Stimulated activated CD4-positive, alpha-beta T cell treated with anti-CD3 and anti-CD28 coated beads, Interleukin-4, amount 100 ng/mL, for 4 hours (primary cell): Measurements from ENCODE around the gene ELMOD3.
"Not testable (repeated sequence)": the region's sequence is repeated elsewhere in the genome, so short reads cannot be mapped to it uniquely, and the experiment has no call there.

Experiments
- DNase-seq, 2 experiments: peaks; one replicate each; pipeline ENCODE4 v3.0.0-alpha.2; 2020

Gene ELMOD3

DNA sequence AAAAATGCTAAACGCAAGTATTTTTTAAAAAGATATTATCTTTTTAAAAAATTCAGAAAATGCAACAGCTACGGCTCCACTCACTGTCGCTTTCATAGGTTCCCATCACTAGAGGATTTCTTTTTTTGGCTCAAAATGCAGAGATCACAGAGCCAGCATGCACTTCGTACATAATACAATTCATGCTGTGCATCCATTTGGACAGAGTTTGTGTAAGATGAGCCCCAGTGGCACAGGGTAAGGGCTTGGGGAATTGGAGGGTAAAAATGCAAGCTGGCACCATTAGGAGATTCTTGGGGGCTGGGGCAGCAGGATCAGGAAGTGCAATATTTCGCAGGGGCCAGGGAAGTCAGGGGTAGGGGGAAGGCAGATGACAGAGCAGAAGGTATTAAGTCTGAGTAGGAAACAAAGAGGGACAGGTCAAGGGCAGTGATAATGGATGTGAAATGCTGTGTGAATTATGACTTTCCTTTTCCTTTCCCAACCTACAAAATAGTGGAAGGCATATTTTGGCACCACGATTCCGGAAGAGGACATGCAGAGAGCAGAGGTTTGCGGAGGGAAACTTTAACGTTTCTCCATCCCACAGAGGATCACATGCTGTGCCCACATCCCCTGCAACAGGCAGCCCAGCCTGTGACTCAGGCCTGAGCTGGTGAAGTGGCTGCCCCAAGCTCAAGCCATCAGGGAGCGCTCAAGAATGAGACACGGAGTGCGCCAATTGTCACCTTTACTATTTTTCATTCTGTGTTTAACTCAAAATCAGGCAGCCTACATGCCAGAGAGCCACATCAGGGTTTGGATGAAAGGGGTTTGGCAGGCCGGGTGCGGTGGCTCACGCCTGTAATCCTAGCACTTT lies 50.9 kb downstream of the ELMOD3 start:
- peak; percentile 35 to 69 for DNase-seq

DNA sequence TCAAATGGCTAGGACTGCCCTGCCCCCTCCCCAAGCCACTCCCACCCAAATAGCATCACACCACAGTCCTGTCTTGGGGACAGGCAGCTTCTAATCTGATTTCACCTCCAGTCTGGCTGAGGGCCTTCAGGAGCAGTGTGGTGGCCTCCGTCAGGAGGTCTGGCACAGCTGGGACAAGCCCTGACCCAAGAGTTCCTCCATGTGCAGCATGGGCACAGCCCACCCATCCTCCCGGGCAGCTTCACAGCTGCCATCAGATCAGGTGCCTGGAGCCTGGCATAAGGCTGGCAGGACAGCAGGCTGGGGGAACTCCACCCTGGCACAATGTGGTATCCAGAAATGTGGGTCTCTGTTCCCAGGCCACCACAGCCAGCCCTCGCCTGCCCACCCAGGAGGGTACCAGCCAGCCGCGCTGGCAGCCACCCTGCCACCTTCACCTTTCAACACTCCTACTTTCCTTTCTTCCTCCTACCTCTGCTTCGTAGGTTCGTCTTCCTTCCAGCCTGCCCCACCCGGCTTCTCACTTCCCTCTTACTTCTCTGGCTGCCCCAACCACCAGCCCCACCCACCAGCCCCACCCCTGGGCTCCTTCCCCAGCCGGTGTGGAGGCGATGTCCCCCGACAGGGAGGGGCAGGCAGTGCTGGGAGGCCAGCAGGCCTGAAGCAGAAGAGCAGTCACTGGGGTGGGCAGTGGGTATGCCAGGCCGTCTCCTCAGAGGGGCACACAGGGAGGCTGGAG lies 55.4 kb downstream of the ELMOD3 start, which contains the start of gene CAPG:
CAPG (minus strand) TSS at position 522 of the 739 bp plus-strand sequence. CDS start 8,221 bp downstream, outside the sequence.
- DNase-seq: peak; percentile 31 to 46

DNA sequence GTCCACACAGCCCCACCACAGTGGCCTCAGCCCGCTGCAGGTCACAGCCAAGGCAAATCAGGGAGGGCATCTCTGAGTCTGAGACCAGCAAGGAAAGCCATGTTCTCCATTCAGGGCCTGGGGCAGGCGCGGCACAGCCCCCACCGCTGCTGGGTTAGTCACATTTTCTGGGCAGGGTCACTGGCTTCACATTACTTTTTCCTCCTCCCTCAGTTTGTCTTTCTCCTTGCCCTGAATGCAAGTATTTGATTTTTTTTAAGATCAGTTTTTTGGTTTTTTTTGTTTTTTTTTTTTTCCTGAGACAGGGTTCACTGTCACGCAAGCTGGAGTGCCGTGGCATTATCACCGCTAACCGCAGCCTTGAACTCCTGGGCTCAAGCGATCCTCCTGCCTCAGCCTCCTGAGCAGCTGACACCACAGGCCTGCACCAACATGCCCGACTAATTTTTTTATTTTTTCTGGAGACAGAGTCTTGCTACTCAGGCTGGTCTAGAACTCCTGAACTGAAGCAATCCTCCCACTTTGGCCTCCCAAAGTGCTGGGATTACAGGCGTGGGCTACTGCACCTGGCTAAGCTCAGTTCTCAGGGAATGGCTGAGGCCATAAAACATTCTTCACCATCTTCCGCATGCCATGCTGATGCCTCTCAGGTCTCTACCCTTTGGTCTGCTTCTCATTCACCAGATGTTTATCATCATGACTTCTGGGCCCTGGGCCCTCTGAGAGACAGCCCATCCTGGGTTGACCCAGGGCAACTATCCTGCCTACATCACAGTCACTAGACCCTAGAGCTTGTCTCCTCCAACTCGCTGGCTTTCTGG lies 56.2 kb downstream of the ELMOD3 start:
- DNase-seq: peak in 1 of 2 experiments; percentile 12

DNA sequence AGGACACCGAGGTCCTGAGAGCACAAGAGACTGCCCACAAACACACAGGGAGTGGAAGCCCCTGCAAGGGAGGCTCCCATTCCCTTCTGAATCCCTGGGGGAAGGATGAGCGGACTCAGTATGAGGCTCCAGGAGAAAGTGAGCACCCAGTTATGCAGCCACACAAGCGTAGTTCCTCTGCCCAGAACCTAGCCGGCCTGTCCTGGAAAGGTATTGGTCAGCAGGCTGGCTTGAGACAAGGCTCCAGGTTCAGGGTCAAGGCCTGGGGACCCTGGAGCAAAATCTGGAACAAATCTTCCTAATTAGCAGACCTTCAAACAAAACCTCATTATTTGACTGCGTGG lies 56.8 kb downstream of the ELMOD3 start:
- no peak for DNase-seq

DNA sequence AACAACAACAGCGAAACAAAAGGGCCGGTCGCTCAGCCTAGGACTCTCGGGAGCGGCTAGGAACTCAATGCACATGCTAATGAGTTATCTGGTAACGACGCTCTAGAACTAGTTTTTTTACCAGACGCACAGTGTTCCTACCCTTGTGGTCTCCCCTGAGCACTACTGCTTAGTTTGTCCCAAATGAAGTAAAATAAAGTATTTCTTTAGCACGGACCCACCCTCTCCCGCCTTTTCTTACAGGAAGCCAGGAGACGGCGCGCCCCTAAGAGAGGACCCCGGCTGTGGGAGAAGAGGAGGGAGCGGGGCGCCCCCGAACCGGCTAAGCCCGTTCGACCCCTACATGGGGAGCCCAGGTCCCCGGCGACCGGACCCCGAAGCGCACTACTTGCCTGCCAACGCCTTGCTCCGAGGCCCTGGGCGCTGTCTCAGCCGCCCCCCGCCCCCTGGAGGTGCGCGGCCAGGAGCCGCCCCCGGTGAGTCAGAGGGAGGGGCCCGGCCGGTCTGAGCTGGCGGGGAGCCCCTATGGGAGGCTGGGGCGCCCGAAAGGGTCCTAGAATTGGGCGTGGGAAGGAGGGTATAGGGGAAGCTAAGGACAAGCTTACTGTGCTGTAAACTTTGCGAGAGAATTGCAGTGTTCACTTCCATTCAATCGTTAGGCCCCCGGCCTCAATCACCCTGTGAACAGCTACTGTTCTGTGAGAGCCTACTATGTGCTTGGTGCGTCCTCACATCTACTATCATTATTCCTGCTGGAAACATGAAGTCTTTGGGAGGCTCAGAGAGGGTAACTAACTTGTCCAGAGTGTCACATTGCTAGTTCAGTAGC lies 59.2 kb downstream of the ELMOD3 start:
- peak; percentile 42 for DNase-seq

DNA sequence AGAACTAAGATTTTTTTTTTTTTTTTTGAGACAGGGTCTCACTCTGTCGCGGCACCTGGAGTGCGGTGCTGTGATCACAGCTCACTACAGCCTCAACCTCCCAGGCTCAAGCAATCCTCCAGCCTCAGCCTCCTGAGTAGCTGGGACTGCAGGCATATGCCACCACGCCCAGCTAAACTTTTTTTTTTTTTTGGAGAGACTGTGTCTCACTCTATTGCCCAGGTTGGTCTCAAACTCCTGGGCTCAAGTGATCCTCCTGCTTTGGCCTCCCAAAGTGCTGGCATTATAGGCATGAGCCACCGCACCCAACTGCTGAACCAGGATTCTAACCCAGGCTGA lies 59.8 kb downstream of the ELMOD3 start:
- DNase-seq: not testable (repeated sequence)

DNA sequence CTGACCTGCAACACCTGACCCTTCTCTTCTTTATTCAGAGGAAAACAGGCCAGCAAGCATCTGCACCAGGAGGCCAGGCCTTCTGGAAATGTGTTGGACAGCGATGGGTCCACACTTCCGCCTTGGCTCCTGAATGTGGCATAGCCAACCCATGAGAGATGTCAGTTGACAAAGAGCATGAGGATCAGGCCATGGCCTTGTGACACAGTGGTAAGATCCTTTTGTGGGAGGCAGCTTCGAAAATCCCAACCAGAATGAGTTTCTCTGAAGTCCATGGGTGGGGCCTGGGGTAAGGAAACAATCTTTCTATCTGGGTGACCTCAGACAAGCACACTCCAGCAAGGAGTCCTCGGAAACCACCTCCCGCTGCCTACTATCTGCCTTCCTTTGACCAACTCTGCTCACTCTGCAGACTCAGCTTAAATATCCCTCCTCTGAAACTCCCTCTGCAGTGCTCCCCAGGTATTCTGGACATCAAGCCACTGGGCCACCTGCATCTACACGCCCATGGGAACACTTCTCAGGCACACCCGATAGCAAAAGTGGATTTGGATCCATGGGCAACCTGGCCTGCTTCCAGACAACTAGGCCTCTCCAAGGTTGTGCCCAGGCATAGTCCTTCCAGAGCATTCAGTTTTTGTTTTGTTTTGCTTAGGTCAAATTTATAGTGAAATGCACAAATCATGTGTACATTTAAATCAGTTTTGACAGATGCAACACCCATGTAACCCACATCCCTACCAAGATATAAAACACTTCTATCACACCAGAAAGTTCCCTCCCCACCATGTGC lies 60.4 kb downstream of the ELMOD3 start:
- DNase-seq: no peak

DNA sequence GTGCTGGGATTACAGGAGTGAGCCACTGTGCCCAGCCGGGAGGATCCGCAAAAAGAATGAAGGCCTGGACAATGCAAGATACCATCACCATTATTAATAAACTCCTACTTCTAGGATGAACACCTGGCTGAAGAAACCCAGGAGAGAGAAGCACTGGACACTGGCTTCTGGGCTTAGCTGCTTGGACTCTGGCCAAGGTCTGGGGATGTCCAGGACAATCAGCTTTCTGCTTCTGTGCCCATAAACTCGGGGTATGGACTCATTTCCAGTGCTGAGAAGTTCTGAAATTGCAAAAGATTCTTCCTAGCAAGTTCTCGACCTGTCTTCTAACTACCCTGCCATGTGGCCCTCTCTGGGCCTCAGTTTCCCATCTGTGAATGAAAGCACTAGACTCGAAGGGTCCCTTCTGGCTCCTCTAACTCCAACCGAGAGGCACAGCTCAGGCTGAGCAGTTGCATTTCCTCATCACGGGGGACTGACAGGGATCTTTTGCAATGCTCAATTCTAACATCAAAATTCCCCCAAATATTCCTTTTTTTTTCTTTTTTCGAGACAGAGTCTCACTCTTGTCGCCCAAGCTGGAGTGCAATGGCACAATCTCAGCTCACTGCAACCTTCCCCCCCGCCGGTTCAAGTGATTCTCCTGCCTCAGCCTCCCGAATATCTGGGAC lies 61.5 kb downstream of the ELMOD3 start:
- DNase-seq: no peak

DNA sequence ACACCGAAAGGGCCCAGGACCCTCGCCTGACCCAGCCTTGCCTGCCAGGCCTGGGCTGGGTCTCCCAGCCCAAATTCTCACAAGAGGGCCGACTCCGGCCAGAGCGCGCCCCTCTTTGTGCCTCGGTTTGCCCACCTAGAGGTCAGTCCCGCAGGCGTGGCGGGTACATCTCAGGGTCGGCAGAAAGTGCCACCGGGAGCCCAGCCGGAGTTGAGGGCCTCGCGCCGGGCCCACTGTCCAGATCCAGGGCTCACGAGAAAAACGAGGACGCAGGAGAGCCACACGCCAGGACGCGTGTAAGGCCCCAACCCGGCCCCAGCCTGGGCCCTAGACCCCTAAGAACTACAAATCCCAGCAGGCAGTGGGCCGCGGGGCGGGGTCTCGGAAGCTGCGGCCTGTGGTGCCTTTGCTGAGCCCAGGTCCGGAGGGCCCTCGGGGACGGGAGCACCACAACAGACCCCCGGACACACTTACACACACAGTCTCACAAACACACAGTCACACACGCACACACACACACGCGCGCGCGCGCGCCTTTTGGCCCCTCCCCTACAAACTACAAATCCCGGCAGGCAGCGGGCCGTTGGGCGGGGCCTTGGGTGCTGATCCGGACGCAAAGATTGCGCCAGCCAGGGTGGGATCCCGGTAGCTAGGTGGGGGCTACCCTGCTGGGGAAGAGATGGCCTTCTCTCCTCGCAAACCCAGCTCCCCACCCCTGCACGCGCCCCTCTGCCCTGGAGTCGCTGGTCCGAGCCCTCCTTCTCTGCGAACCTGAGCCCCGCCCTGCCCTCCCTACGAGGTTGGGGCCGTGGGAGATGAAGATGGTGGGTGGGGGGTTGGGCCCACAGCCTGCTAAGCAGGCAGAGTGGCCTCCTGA lies 63.8 kb downstream of the ELMOD3 start, which contains the start of gene SH2D6:
SH2D6 (plus strand) TSS at position 583 of the 877 bp plus-strand sequence. CDS start 10,752 bp downstream, outside the sequence.
- DNase-seq: peak; percentile 76 to 82

DNA sequence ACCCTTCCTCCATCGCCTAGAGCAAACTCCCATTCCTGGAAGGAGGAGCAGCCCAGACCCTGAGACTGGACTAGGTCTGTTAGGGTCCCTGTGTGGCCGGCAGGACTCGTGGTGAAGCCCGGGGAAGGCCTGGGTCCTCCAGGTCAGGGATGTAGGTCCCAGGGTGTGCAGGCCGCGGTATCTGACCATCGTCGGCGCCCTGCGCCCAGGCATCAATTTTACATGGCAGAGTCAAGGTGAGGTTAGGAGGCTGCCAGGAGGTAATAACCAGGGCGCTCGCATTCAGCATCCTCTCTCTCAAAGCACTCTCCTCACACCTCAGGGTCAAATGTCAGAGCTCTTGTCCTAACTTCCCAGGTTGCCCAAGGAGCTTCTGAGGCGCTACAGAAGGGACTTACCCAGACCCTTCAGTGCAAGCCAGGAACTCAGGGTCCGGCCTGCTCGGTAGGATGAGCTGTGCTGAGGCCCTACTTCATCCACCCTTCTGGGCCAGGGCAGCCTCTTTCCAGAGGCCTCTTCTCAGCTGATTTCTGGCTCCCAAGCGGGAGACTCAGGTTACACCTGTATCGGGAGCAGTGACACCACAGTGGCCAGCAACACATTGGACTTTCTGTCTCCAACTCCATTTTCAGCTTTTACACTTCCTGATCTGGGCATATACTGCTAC lies 64.6 kb downstream of the ELMOD3 start:
- no peak for DNase-seq

DNA sequence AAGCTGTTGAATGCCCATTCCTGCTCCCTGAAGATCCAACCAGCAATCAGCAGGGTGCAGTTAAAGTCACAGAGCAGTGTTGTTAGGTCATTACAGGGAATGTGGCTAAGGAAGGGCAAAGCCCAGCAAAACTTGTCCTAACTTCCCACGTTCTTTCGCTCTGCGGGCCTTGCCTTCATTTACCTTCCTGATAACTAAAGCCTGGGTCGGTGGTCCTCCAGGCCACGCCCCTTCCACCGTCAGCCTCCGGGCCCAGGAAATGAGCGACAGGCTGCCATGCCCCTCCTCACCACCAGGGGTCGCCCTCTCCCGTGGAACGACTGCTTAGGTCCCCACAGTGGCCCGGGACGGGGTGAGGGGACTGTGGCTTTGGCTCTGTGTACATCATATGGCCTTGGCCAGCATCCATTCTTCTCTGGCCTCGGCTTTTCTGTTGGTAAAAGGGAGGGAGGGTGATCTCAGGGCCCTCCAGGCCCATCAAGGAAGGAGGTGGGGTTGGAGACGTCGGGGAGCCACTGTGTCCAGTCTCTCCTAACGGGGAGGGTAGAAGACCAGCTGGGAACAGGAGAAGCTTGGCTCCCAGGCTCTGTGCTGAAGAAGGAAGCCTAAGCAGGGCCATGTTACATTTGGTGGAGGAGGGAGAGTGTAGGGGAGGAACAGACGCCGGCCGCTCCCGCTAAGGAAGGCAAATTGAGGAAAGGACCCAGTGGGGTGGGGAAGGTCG lies 66.1 kb downstream of the ELMOD3 start:
- peak; percentile 81 to 92 for DNase-seq

DNA sequence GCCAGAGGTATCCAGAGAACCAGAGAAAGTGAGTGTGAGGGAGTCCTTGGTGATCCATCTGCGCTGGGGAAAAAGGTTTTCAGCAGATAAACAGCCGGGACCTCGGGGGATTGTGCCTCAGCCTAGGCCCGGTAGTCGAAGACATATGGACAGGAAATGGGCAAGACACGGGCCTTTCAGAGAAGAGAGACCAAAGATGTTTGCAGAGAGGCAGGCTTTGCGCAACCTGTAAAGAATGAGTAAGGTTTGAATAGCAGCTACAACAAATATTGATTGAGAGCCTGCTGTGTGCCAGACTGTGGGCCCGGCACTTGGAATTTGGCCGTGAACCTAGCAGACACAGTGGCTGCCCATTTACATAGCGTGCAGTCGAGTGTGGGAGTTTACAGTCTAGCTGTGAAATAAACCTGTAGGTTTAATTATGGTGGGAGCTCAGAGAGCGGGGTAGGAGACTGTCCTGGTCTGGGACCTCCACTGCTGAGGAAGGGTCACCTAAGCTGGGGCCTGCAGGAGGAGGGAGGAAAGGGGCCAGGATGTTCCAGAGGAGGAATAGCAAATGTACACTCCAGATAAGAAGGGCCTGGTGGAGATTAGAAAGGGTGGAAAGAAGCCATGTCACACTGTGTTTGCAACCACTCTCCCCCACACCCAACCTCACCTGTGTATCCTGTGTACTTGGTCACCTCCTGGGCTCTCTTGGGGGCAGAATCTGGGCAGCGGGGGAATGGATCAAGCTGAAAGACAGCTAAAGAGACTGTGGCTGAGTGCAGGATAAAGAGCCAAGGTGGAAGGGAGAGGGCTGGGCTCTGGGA lies 66.9 kb downstream of the ELMOD3 start:
- no peak for DNase-seq

DNA sequence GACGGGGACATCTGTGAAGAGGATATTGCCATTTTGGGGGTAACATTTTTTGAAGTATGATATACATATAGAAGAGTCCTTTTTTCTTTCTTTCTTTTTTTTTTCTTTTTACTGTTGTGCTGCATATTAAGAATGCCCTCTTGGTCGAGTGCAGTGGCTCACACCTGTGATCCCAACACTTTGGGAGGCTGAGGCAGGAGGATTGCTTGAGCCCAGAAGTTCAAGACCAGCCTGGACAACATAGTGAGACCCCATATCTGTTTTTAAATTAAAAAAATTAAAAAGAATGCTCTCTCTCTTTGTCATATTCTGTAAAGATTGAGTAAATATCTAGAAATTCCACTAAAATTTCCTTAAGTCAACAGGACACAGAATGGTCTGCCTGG lies 67.5 kb downstream of the ELMOD3 start:
- no peak for DNase-seq

DNA sequence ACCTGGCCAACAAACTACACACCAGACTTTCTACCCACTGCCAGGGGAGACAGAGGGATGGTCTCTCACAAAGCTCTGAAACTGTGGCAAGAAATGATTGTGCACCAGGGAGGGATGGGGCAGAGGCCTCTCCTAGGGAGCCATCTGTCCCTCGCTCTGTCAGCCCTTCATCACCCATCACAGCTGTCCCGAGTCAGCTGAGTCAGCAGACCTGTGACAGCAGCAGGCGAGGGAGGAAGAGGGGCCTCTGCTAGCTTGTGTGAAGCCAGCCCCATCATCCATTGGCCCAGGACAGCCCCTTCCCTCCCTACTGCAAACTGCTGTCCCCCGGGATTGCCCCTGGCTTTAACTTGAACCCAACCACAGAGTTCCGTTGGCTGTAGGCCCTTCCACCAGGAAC lies 69.0 kb downstream of the ELMOD3 start:
- DNase-seq: no peak

DNA sequence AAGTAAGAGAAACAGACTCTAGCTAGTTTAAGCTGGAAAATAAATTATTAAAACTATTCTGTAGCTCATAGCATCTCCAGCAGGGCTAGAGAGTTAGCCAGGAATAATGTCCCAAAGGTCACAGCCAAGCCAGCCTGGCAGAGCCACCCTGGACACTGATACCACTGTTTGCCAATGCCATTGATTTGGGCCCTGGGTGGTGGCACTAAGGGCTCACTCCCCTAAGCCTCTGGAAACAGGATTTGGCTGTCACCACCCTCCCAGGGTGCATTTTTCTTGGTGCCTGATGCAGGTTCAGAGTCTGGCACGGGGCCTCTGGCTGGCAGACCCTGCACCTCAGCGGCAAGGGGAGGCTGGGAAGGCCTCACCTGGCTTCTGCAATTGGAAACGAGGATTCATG lies 71.0 kb downstream of the ELMOD3 start:
- DNase-seq: no peak

DNA sequence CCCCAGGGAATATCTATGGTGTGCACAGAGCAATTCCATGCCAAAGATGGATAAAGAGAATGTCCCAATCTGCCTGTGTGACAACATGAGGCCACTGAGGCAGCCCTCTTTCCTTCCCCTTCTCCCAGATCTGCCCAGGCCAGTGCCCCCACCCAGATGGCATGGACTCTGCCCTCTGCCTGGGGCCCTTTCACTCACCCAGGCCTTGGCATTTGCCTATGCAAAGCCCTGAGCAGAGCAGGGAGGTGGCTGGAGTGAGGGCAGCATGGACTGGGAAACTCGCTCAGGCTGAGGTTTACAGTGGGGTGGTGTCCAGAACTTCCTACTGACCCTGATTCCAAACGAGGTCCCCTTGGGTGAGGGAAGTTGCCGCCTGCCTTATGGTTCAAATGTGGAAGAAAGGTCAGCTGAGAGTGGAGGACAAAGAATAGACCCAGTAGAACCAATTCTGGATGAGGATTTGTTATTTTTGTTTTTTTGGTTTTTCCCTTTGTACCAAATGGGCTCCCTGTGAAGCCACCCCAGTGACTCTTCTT lies 72.8 kb downstream of the ELMOD3 start:
- DNase-seq: no peak

DNA sequence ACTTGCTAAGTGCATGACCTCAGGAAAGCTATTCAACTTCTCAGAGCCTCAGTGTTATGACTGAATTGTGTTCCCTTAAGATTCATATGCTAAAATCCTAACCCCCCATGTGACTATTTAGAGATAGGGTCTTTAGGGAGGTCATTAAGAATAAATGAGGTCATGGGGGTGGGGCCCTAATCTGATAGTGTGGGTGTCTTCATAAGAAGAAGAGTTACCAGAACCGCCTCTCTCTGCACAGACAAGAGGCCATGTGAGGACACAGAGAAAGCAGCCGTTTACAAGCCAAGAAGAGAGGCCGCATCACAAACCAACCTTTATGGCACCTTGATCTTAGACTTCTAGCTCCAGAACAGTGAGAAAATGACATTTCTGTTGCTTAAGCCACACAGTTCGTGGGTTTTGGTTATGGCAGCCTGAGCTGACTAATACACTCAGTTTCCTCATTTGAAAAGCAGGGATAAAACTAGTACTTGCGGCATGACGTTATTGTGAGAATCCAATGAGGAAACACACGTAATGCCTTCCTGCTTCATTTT lies 73.8 kb downstream of the ELMOD3 start:
- DNase-seq: no peak
